ENCODE results near the gene RHBDD3. TPM values are rescaled to one million over a fixed set of nuclear protein-coding genes. Genes with fewer than 3 reads are reported as not detected.
A peak's percentile ranks its signal among the peaks of the same experiment; 100 is the strongest.

RHBDD3 gene
- total RNA-seq, 1 donor from 2014 or later: 59.2 TPM

DNA sequence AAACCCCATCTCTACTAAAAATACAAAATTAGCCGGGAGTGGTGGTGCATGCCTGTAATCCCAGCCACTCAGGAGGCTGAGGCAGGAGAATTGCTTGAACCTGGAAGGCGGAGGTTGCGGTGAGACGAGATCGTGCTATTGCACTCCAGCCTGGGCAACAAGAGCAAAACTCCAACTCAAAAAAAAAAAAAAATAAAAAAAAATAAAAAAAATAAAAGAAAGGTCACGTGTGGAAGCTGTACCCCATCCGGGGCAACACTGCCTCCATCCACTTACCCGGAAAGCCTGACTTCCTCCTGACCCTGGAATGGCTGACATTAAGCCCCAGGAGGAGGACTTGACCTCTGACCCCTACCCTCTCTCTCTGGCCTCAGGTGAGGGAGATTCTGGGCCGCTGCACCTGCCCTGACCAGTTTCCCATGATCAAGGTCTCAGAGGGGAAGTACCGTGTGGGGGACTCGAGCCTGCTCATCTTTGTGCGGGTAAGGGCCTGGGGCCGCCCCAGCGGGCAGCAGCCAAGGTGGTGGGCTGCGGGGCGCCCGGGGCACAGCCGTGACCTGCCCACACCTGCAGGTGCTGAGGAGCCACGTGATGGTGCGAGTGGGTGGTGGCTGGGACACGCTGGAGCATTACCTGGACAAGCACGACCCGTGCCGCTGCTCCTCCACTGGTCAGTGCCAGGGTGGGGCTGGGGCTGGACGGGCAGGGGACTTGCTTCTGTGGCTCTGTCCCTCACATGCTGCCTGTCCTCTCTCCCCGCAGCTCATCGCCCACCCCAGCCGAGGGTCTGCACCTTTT lies 42.5 kb upstream of the RHBDD3 start:
- Mint-ChIP-seq H3K36me3 (no peaks in the 10 kb centered on the region), H3K4me3 (no peak overlapping the region), H3K27me3 (peaks cover 25% of the 10 kb centered on the region), H3K27ac (no peak overlapping the region), H3K4me1 (ENCODE audit: unreplicated experiment) (peaks cover 8% of the 10 kb centered on the region), H3K9me3 (no peaks in the 10 kb centered on the region)
- DNase-seq (ENCODE audit: extremely low spot score, unreplicated experiment): peak; percentile 76
- TF ChIP-seq, protein P1, sequence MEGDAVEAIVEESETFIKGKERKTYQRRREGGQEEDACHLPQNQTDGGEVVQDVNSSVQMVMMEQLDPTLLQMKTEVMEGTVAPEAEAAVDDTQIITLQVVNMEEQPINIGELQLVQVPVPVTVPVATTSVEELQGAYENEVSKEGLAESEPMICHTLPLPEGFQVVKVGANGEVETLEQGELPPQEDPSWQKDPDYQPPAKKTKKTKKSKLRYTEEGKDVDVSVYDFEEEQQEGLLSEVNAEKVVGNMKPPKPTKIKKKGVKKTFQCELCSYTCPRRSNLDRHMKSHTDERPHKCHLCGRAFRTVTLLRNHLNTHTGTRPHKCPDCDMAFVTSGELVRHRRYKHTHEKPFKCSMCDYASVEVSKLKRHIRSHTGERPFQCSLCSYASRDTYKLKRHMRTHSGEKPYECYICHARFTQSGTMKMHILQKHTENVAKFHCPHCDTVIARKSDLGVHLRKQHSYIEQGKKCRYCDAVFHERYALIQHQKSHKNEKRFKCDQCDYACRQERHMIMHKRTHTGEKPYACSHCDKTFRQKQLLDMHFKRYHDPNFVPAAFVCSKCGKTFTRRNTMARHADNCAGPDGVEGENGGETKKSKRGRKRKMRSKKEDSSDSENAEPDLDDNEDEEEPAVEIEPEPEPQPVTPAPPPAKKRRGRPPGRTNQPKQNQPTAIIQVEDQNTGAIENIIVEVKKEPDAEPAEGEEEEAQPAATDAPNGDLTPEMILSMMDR (conservative IDR thresholded peaks at IDR 0.05): no peak

- H3K36me3 Mint-ChIP-seq: no peaks in the 10 kb centered on the region
- H3K9me3 Mint-ChIP-seq: no peaks in the 10 kb centered on the region
- peak overlapping the region; percentile 47 for H3K4me3 Mint-ChIP-seq
- peak overlapping the region; percentile 39 for H3K27ac Mint-ChIP-seq
- DNase-seq (ENCODE audit: extremely low spot score, unreplicated experiment): peak; percentile 69
- peaks cover 7% of the 10 kb centered on the region for H3K4me1 Mint-ChIP-seq (ENCODE audit: unreplicated experiment)
- TF ChIP-seq, protein P1 (conservative IDR thresholded peaks at IDR 0.05): no peak
- peaks cover 21% of the 10 kb centered on the region for H3K27me3 Mint-ChIP-seq
Measured at GRCh38 chr22:29309332-29310064, 41.7 kb upstream of the RHBDD3 start.

DNA sequence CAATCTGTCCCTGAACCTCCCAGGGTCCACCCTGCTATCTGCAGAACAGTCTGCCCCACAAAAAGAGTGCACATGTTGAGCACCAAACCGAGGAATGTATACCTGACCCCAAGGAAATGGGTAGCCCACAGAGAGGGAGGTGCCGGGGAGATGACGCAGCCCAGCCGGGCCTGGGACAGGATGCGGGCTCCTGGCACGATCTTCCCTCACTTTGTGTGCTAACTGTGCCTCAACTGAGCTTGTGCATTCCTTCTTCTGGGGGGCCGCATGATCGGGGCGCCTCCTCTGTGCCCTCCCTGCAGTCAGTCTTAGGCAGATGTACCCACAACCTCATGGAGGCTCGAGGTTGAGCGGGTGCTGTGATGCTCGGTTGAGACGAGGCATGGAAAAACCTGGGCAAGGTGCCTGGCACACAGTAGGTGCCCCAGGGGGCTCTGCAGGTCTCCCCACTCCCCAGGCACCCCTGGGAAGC lies 41.0 kb upstream of the RHBDD3 start:
- TF ChIP-seq, protein P1 (conservative IDR thresholded peaks at IDR 0.05): no peak
- Mint-ChIP-seq H3K27ac (no peak overlapping the region), H3K4me1 (ENCODE audit: unreplicated experiment) (no peaks in the 10 kb centered on the region), H3K36me3 (no peaks in the 10 kb centered on the region), H3K27me3 (peaks cover 15% of the 10 kb centered on the region), H3K9me3 (no peaks in the 10 kb centered on the region), H3K4me3 (peak overlapping the region; percentile 64)
- DNase-seq (ENCODE audit: extremely low spot score, unreplicated experiment): no peak

DNA sequence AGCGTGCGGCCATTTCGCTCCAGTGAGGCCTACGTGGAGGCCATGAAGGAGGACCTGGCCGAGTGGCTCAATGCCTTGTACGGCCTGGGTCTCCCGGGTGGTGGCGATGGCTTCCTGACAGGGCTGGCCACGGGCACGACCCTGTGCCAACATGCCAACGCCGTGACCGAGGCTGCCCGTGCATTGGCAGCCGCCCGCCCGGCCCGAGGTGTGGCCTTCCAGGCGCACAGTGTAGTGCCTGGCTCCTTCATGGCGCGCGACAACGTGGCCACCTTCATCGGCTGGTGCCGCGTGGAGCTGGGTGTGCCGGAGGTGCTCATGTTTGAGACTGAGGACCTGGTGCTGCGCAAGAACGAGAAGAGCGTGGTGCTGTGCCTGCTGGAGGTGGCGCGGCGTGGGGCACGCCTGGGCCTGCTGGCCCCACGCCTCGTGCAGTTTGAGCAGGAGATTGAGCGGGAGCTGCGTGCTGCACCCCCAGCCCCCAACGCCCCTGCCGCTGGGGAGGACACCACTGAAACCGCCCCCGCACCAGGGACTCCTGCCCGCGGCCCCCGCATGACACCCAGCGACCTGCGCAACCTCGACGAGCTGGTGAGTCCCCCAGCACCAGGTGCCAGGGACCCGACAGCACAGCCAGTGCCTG lies 40.5 kb upstream of the RHBDD3 start:
- TF ChIP-seq, protein P1 (conservative IDR thresholded peaks at IDR 0.05): no peak
- H3K36me3 Mint-ChIP-seq: no peaks in the 10 kb centered on the region
- peak overlapping the region; percentile 91 for H3K4me3 Mint-ChIP-seq
- H3K27me3 Mint-ChIP-seq: peaks cover 10% of the 10 kb centered on the region
- DNase-seq (ENCODE audit: extremely low spot score, unreplicated experiment): peak; percentile 72
- H3K9me3 Mint-ChIP-seq: no peaks in the 10 kb centered on the region
- no peak overlapping the region for H3K27ac Mint-ChIP-seq
- no peaks in the 10 kb centered on the region for H3K4me1 Mint-ChIP-seq (ENCODE audit: unreplicated experiment)

DNA sequence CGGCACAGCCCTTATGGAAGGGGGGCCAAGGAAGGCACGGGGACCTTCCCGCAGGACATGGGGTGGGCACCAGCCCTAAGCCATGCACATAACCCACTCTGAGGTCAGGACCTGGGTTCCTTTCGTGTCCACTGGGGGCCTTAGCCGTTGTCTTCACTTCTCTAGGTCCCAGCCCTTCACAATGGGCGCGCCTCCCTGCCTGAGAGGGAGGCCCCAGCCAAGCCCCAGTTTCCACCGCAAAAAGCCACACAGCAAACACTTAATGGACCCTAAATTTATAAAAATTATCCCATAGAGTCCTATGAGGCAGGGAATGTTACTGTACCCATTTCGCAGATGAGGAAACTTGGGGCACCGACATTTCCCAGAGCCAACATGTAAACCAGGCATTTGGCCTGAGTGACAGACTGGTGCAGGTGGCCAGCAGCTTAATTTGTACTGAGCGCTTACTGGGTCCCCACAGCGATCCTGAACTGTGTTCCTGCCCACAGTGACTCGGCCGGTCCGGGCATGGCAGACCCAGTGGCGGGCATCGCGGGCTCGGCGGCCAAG lies 39.9 kb upstream of the RHBDD3 start:
- TF ChIP-seq, protein P1 (conservative IDR thresholded peaks at IDR 0.05): peak; percentile 21
- Mint-ChIP-seq H3K4me3 (peak overlapping the region; percentile 91), H3K36me3 (no peaks in the 10 kb centered on the region), H3K4me1 (ENCODE audit: unreplicated experiment) (no peaks in the 10 kb centered on the region), H3K27ac (peak overlapping the region; percentile 74), H3K27me3 (peaks cover 4% of the 10 kb centered on the region), H3K9me3 (no peaks in the 10 kb centered on the region)
- DNase-seq (ENCODE audit: extremely low spot score, unreplicated experiment): no peak

All from type B pancreatic cell (in vitro differentiated cells).